ENCODE results near the gene ADH7. TPM values are rescaled to one million over a fixed set of nuclear protein-coding genes. Genes with fewer than 3 reads are reported as not detected.
A peak's percentile ranks its signal among the peaks of the same experiment; 100 is the strongest.

The ADH7 gene
- total RNA-seq, result not detected
- long read RNA-seq, result 0 reads

DNA sequence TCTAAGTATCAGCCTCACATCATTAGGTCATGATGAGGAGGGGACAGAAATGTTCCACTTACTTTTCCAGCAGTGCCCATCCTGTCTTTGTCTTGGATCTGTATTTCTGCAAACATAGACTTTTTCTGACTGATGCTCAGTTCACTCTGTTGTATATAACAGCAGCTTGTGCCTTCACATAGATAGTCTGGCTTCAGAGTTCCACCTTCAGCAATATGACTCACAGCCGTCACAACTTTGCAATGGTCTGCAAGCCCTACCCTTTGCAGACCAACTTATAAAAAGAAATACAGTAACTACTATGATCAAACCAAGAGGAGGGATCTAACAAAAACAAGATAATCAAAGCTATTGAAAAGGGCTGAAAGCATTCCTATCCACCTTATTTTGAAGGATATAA, at the start of gene ADH7:
Gene ADH7 (minus strand): TSS at position 189 of the 400 bp plus-strand sequence. CDS start 109 bp downstream, at position 80.
- ATAC-seq (ENCODE audit: poor library complexity), result no peak
- intact Hi-C loops (cut with DNase I), result no loop called here

GRCh38 chr4:99483636-99484035, 48.5 kb upstream of the ADH7 start:
- DNase-seq (no peak), ATAC-seq (ENCODE audit: poor library complexity) (no peak)
- intact Hi-C loops (cut with DNase I), result no loop called here

More for the DNA sequence above, at the start of gene ADH7:
- no peak for DNase-seq

DNA sequence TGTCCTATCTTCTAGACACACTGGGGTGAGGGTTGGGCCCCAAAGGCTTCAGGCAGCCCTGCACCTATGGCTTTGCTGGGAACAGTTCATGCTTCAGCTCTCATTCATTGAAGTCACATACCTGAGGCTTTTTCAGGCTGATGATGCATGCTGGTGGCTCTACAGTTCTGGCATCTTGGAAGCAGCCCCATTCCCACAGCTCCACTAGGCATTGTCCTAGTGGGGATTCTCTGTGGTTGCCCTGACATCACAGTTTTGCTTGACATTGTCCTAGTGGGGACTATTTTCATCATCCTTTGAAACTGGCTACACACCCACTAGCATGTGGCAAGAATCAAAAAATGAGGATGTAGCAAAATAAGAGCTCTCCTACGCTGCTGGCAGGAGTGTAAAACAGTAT, 38.0 kb upstream of the ADH7 start:
- DNase-seq (no peak), ATAC-seq (ENCODE audit: poor library complexity) (no peak)
- intact Hi-C loops (cut with DNase I), result no loop called here

GRCh38 chr4:99471896-99472295, 36.8 kb upstream of the ADH7 start:
- no peak for ATAC-seq (ENCODE audit: poor library complexity)
- intact Hi-C loops (cut with DNase I), result no loop called here
- DNase-seq, result no peak

DNA sequence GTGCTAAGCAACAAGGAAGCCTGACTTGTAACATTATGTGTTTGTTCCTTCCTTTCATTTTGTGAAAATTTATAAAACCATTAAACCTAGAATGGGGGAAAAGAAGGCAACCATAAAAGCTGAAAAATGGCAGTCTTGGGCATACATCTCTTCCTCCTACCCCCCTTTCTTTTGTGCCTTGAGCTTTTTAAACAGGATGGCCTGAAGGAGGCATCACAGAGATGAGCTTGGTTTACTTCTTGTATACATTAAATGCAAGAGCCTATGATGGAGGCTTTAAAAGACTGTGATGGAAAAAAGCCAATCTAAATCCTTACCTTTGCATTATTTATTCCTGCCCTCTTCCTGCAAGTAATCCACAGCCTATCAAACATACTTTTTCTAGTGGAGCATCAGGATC, 36.2 kb upstream of the ADH7 start:
- ATAC-seq (ENCODE audit: poor library complexity) (no peak), DNase-seq (no peak)
- intact Hi-C loops (cut with DNase I), result no loop called here

DNA sequence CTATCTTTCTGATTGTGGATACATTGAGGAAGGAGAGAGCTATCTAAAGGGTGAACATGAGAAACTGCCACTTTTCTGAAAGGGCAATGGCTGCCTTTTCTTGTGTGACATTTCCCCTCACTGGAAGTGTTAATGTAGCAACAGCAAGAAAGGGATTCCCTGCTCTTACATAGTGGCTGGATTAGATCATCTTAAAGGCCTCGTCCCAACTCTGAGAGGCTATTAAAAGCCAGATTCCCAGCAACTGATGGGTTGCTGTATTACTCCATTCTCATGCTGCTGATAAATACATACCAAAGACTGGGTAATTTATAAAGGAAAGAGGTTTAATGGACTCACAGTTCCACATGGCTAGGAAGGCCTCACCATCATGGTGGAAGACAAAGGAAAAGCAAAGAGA, 33.7 kb upstream of the ADH7 start:
- no peak for DNase-seq
- intact Hi-C loops (cut with DNase I), result loop anchor here (10.0 kb wide), 2 partner anchors 344 to 1004 kb away; no protein-coding TSS in a partner anchor
- no peak for ATAC-seq (ENCODE audit: poor library complexity)

- intact Hi-C loops (cut with DNase I), result loop anchor here (10.0 kb wide), 2 partner anchors 343 to 1003 kb away; no protein-coding TSS in a partner anchor
- DNase-seq (no peak), ATAC-seq (ENCODE audit: poor library complexity) (no peak)
Measured at GRCh38 chr4:99467887-99468286, 32.7 kb upstream of the ADH7 start.

DNA sequence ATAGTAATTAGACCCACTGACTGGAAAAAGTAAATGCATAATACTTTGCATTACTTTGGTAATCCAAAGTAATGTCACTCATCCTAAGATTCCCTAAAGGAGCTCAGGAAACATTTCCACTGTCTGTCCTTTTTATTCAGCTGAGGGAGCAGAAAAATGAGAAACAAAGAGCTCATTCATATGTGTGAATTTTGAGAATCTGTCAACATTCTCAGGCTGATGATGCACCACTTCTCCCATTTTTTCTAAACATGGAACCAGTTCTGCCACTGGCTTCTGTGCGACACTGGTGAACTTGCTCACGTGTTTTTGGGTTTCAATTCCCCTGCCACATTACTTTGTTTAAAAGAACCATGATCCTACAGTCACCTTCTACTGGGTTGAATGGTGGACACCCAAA, 28.4 kb upstream of the ADH7 start:
- intact Hi-C loops (cut with DNase I), result loop anchor here (10.0 kb wide), 2 partner anchors 339 to 999 kb away; no protein-coding TSS in a partner anchor
- no peak for ATAC-seq (ENCODE audit: poor library complexity)

DNA sequence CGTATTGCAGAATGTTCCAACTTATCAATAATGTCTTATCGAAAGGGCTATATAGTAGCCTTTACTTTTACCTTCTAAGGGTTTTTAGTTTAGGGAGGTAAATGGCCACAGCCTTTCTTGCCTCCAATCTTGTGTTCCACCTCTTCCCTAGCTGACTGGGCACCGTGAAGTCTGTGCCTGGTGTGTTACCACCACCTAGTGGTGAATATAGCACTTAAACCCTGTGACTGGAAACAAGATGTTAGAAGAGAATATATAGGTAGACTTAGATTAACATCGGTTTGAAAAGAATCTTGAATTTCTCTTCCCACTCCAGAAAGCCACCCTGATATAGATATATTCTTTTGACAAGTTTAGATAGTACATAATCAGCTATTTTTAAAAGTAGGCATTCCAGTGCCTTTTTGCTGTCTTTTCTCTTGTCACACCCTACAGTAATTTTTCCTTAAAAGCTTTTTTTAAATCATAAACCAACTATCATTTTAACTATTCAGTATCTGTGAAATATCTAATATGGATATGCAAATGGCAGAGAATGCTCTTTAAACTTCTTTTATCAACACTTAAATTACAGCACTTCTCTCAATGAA, 27.8 kb upstream of the ADH7 start:
- DNase-seq (peak; percentile 45), ATAC-seq (ENCODE audit: poor library complexity) (peak; percentile 91)
- intact Hi-C loops (cut with DNase I), result loop anchor here (10.0 kb wide), 2 partner anchors 338 to 998 kb away; no protein-coding TSS in a partner anchor

More for the DNA sequence above, 28.4 kb upstream of the ADH7 start:
- DNase-seq, result no peak

DNA sequence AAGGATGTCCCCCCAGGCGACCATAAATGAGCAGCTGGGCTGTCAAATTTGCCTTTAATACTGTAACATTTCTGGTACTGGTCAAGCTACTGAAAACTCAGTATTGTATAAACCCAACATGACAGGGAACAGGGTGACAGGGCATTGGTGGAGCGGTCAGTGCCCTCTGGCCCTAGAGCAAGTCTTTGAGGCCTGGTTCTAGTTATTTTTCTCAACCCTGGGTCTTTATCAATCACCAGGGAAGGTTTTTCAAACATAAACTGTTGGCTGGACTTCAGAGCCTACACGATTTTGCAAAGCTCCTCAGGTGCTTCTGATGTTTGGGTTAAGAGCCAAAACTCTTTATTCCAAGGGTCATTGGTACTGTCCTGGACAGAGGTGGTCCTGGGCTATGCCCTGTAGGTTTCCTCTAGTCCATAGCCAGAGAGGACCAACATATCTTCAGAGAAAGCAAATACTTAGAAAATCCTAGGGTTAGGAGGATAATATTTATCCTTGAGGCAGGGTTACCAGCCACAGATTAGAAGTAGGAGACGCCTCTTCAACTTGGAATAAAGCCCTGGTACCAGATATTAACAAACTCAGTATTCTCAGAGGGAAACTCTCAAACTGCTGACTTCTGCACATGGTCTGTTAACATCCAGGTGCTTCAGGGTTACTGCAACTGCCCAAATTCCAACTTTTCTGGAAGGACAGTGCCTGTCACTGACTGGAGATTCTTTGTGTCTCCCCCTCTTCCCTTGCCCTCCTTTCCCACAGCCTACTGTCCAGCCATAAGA, 26.7 kb upstream of the ADH7 start:
- ATAC-seq (ENCODE audit: poor library complexity) (no peak), DNase-seq (no peak)
- intact Hi-C loops (cut with DNase I), result loop anchor here (10.0 kb wide), 2 partner anchors 337 to 997 kb away; no protein-coding TSS in a partner anchor

DNA sequence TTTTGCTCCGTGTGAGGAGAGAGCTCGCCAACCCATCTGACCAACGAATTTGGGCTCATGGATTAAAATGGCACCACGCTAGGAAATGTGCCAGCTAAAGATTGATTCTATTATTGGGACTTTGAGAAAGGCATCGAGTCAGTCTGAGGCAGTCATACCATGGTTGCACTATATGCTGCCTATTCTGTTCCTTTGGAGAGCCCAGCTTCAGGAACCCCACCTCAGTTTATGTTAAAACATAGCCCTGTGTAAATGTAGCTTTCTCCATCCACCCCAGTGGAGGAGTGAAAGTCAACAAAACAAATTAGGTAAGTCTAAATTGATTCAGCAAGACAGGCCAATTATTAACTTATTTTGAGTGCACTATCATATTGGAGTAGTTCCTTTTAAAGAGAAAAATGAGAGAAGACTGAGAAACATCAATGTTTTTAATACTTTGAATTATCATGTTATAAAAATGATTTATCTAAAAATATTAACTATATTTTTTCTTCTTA, 24.5 kb upstream of the ADH7 start:
- intact Hi-C loops (cut with DNase I), result loop anchor here (10.0 kb wide), 2 partner anchors 335 to 995 kb away; no protein-coding TSS in a partner anchor
- no peak for ATAC-seq (ENCODE audit: poor library complexity)
- no peak for DNase-seq

DNA sequence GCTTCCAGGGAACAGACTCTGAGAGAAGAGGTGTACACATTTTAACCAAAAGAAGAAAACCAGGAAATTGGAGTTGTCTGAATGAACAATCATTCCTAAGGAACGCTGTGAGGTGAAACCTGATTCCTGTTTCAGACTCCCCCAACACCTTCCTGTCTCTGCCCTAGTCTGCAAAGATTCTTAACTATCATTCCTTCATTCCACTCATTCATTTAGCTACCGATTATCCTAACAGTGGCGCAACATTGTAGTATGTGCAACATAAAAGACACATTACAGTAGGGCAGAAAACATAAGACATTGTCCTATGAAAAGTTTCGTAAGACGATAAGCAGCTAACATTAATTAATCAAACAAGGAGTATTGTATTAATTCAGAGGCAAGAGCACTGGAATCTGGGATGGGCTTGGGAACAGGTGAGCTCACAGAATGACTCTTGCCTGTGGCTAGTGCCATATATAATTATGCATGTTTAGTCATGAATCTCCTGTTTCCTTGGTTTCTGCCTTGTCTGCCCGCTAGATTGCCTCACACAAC, 23.8 kb upstream of the ADH7 start:
- DNase-seq (no peak), ATAC-seq (ENCODE audit: poor library complexity) (no peak)
- intact Hi-C loops (cut with DNase I), result no loop called here

GRCh38 chr4:99457676-99458075, 22.5 kb upstream of the ADH7 start:
- DNase-seq, result no peak
- intact Hi-C loops (cut with DNase I), result no loop called here
- ATAC-seq (ENCODE audit: poor library complexity), result no peak

DNA sequence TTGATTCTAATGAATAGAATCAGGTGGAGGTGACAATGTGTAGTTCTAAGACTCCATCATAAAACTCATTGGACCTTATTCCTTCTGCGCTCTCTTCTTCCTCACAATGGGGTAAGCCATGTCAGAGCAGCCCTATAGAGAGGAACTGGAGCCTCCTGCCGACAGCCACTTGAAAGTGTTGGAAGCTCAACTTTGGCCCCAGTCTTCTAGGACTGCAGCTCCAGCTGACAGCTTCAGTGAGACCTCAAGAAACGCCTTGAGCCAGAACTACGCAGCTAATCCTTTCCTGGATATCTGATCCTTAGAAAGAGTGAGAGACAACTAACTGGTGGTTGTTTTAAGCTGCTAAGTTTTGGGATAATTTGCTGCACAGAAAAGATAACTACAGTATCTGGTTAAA, 22.1 kb upstream of the ADH7 start:
- intact Hi-C loops (cut with DNase I), result no loop called here
- DNase-seq (no peak), ATAC-seq (ENCODE audit: poor library complexity) (no peak)

DNA sequence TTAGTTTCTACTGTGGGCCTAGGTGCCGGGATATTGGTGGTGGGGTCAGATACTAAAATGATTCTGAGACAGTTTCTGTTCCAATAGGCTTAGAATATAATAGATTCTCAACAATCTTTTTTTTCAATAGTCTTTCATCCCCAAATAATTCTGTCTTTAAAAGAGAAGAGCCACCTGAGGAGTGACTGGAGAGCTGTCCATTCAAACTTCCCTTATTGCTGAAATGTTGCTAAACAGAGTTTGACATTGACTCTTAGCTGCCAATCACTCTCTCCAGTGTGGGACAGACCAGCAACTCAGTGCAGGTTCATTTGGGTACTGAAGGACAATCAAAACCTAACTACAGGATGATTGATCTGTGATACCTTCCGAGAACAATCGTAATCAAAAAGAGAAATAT, 12.4 kb upstream of the ADH7 start:
- DNase-seq, result no peak
- no peak for ATAC-seq (ENCODE audit: poor library complexity)
- intact Hi-C loops (cut with DNase I), result no loop called here

GRCh38 chr4:99447079-99447478, 11.9 kb upstream of the ADH7 start:
- intact Hi-C loops (cut with DNase I), result no loop called here
- DNase-seq, result no peak
- ATAC-seq (ENCODE audit: poor library complexity), result no peak

DNA sequence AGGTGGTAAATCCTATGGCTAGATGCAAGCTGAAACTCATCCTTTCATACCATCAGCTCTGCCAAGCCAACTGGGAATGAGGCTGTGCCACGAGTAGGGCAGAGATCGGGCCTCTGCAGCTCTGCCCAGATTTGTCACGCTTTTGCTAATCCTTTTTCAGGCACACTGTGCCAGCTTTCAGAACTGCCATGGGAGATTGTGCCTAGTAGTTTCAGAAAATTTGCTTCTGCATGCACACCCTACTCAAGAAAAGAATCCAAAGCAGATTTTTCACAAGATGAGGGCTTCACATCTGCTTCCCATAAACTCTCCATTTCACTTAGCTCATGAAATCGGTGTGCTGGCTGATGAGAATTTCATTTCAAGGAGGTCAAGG, 3.3 kb upstream of the ADH7 start:
- ATAC-seq (ENCODE audit: poor library complexity), result no peak
- intact Hi-C loops (cut with DNase I), result no loop called here
- DNase-seq, result no peak

- intact Hi-C loops (cut with DNase I), result no loop called here
- no peak for DNase-seq
- ATAC-seq (ENCODE audit: poor library complexity), result no peak
Measured at GRCh38 chr4:99437723-99438404, 2.7 kb upstream of the ADH7 start.
